Activated naive CD4-positive, alpha-beta T cell treated with anti-CD3 and anti-CD28 coated beads for 36 hours (primary cell): ENCODE data around the gene RHEBL1. TPM values are rescaled to one million over a fixed set of nuclear protein-coding genes. Genes with fewer than 3 reads are reported as not detected.

Experiments used
- CTCF ChIA-PET: fragments of 350-600 bp; sonication (Branson Sonifier 250); formaldehyde crosslinking; loops from one replicate; lab custom pipeline; 2021; ENCODE audit warnings: antibody characterized with exemption; lab: Charles Lee
- DNase-seq: peaks from one replicate; pipeline ENCODE4 v3.0.0-alpha.2; 2020
- H3K27ac Mint-ChIP-seq: one replicate; pipeline ENCODE4 v1.8.0; 2021; ENCODE audit warnings: mild to moderate bottlenecking, mixed read lengths
- H3K27me3 Mint-ChIP-seq: one replicate; pipeline ENCODE4 v1.8.0; 2021; ENCODE audit warnings: low read depth, mixed read lengths
- H3K36me3 Mint-ChIP-seq: one replicate; pipeline ENCODE4 v1.8.0; 2021; ENCODE audit warnings: low read depth, mixed read lengths
- H3K4me1 Mint-ChIP-seq: one replicate; pipeline ENCODE4 v1.8.0; 2021; ENCODE audit warnings: low read depth, mixed read lengths
- H3K4me3 Mint-ChIP-seq: one replicate; pipeline ENCODE4 v1.8.0; 2021; ENCODE audit warnings: mild to moderate bottlenecking, moderate library complexity, mixed read lengths
- H3K9me3 Mint-ChIP-seq: one replicate; pipeline ENCODE4 v1.8.0; 2021; ENCODE audit warnings: mixed read lengths
- intact Hi-C: fragments of 100-400 bp; cut with micrococcal nuclease; formaldehyde crosslinking; loops from one replicate; pipeline ENCODE4 v1.15.1; 2023
- total RNA-seq, 2 experiments: library from RNA; stranded (reverse); gene quantifications; one replicate each; pipeline ENCODE4 v1.2.3, GENCODE V29; 2021

Gene RHEBL1
- total RNA-seq = 10 to 100 TPM; 11.8 to 15.2 TPM

GRCh38 chr12:49069507-49070346 lies at the start of gene RHEBL1:
Gene RHEBL1, minus strand, starts transcription at chr12:49069979. Its CDS starts 194 bp downstream, at chr12:49069785.
- H3K36me3 Mint-ChIP-seq = peaks cover 9% of the 10 kb centered on the region
- H3K4me3 Mint-ChIP-seq = peak within 1 kb of the TSS; percentile 99
- intact Hi-C loops = loop anchor here (1.0 kb wide), 7 partner anchors 9 to 217 kb away; partner anchors contain the start of genes DDX23, KMT2D, LMBR1L and PRKAG1
- H3K27ac Mint-ChIP-seq = peak within 1 kb of the TSS; percentile 76
- H3K27me3 Mint-ChIP-seq = no peaks in the 10 kb centered on the region
- H3K9me3 Mint-ChIP-seq = no peaks in the 10 kb centered on the region
- CTCF ChIA-PET = interaction anchor here (0.7 to 1.8 kb wide), 10 partner anchors 11 to 216 kb away, joined by 3 to 11 read pairs (median 4); partner anchors contain the start of gene TUBA1B
- H3K4me1 Mint-ChIP-seq = peaks cover 12% of the 10 kb centered on the region
- peak; percentile 100 for DNase-seq

GRCh38 chr12:49111206-49111605 lies 41.4 kb upstream of the RHEBL1 start:
- DNase-seq = no peak
- peaks cover under 1% of the 10 kb centered on the region for H3K36me3 Mint-ChIP-seq
- peak overlapping the region; percentile 94 for H3K27ac Mint-ChIP-seq
- H3K27me3 Mint-ChIP-seq = no peaks in the 10 kb centered on the region
- CTCF ChIA-PET = interaction anchor here (0.6 to 16.6 kb wide), 11 partner anchors 8 to 124 kb away, joined by 3 to 209 read pairs (median 5); no protein-coding TSS in a partner anchor
- intact Hi-C loops = loop anchor here (1.0 kb wide), 2 partner anchors 19 to 77 kb away; no protein-coding TSS in a partner anchor
- peak overlapping the region; percentile 93 for H3K4me3 Mint-ChIP-seq
- peaks cover 36% of the 10 kb centered on the region for H3K4me1 Mint-ChIP-seq
- H3K9me3 Mint-ChIP-seq = no peaks in the 10 kb centered on the region

- H3K4me3 Mint-ChIP-seq = peak within 1 kb of the TSS; percentile 93
- peaks cover 37% of the 10 kb centered on the region for H3K4me1 Mint-ChIP-seq
- CTCF ChIA-PET = interaction anchor here (0.8 to 16.6 kb wide), 10 partner anchors 9 to 124 kb away, joined by 3 to 209 read pairs (median 5); no protein-coding TSS in a partner anchor
- H3K27me3 Mint-ChIP-seq = no peaks in the 10 kb centered on the region
- H3K9me3 Mint-ChIP-seq = no peaks in the 10 kb centered on the region
- H3K36me3 Mint-ChIP-seq = peaks cover 2% of the 10 kb centered on the region
- H3K27ac Mint-ChIP-seq = peak within 1 kb of the TSS; percentile 94
- intact Hi-C loops = loop anchor here (1.0 kb wide), 7 partner anchors 20 to 155 kb away; partner anchors contain the start of genes PRKAG1 and TUBA1C
- peak; percentile 98 for DNase-seq
Measured at GRCh38 chr12:49110464-49111155, 40.8 kb upstream of the RHEBL1 start, which contains the start of gene LMBR1L. Gene LMBR1L, minus strand, starts transcription at chr12:49110847. Its CDS starts 292 bp downstream, at chr12:49110555.

- CTCF ChIA-PET = interaction anchor here (0.7 to 16.6 kb wide), 10 partner anchors 10 to 122 kb away, joined by 3 to 209 read pairs (median 6); no protein-coding TSS in a partner anchor
- Mint-ChIP-seq H3K36me3 (peaks cover 2% of the 10 kb centered on the region), H3K9me3 (no peaks in the 10 kb centered on the region), H3K27me3 (no peaks in the 10 kb centered on the region), H3K27ac (peak overlapping the region; percentile 94), H3K4me1 (peaks cover 37% of the 10 kb centered on the region), H3K4me3 (peak overlapping the region; percentile 93)
- DNase-seq = peak; percentile 36
- intact Hi-C loops = loop anchor here (1.0 kb wide), 5 partner anchors 22 to 155 kb away; partner anchors contain the start of genes PRKAG1 and TUBA1C
Measured at GRCh38 chr12:49109641-49110463, 40.1 kb upstream of the RHEBL1 start.

GRCh38 chr12:49108958-49109404 lies 39.2 kb upstream of the RHEBL1 start:
- peaks cover 37% of the 10 kb centered on the region for H3K4me1 Mint-ChIP-seq
- H3K36me3 Mint-ChIP-seq = peaks cover 2% of the 10 kb centered on the region
- peak overlapping the region; percentile 93 for H3K4me3 Mint-ChIP-seq
- H3K27ac Mint-ChIP-seq = no peak overlapping the region
- CTCF ChIA-PET = interaction anchor here (0.8 to 16.6 kb wide), 7 partner anchors 10 to 126 kb away, joined by 3 to 209 read pairs (median 10); no protein-coding TSS in a partner anchor
- H3K9me3 Mint-ChIP-seq = no peaks in the 10 kb centered on the region
- DNase-seq = no peak
- intact Hi-C loops = no loop called here
- no peaks in the 10 kb centered on the region for H3K27me3 Mint-ChIP-seq

GRCh38 chr12:49105504-49106084 lies 35.8 kb upstream of the RHEBL1 start:
- H3K9me3 Mint-ChIP-seq = no peaks in the 10 kb centered on the region
- peaks cover 2% of the 10 kb centered on the region for H3K36me3 Mint-ChIP-seq
- H3K4me1 Mint-ChIP-seq = peaks cover 32% of the 10 kb centered on the region
- DNase-seq = no peak
- H3K27ac Mint-ChIP-seq = no peak overlapping the region
- H3K27me3 Mint-ChIP-seq = no peaks in the 10 kb centered on the region
- CTCF ChIA-PET = interaction anchor here (1.2 to 16.6 kb wide), 5 partner anchors 9 to 25 kb away, joined by 3 to 209 read pairs (median 4); partner anchors contain the start of gene DHH
- no peak overlapping the region for H3K4me3 Mint-ChIP-seq
- intact Hi-C loops = no loop called here

- H3K27ac Mint-ChIP-seq = no peak overlapping the region
- CTCF ChIA-PET = interaction anchor here (0.9 to 16.6 kb wide), 8 partner anchors 8 to 42 kb away, joined by 3 to 209 read pairs (median 4); partner anchors contain the start of gene DHH
- DNase-seq = no peak
- H3K4me3 Mint-ChIP-seq = no peak overlapping the region
- H3K9me3 Mint-ChIP-seq = no peaks in the 10 kb centered on the region
- no peaks in the 10 kb centered on the region for H3K27me3 Mint-ChIP-seq
- H3K4me1 Mint-ChIP-seq = peaks cover 30% of the 10 kb centered on the region
- intact Hi-C loops = no loop called here
- peaks cover 2% of the 10 kb centered on the region for H3K36me3 Mint-ChIP-seq
Measured at GRCh38 chr12:49104822-49105221, 35.0 kb upstream of the RHEBL1 start.

- Mint-ChIP-seq H3K27me3 (peaks cover 4% of the 10 kb centered on the region), H3K4me3 (no peak overlapping the region), H3K27ac (no peak overlapping the region)
Measured at GRCh38 chr12:49100380-49100779, 30.6 kb upstream of the RHEBL1 start.

GRCh38 chr12:49098703-49099102 lies 28.9 kb upstream of the RHEBL1 start:
- Mint-ChIP-seq H3K9me3 (no peaks in the 10 kb centered on the region), H3K4me3 (no peak overlapping the region), H3K36me3 (peaks cover 4% of the 10 kb centered on the region), H3K27me3 (peaks cover 14% of the 10 kb centered on the region), H3K27ac (no peak overlapping the region), H3K4me1 (peaks cover 4% of the 10 kb centered on the region)
- intact Hi-C loops = loop anchor here (1.0 kb wide), 2 partner anchors 10 to 34 kb away; no protein-coding TSS in a partner anchor
- no peak for DNase-seq
- CTCF ChIA-PET = interaction anchor here (0.7 to 16.6 kb wide), 22 partner anchors 8 to 246 kb away, joined by 3 to 209 read pairs (median 5); partner anchors contain the start of genes DDN, KMT2D, LMBR1L and RHEBL1

More at GRCh38 chr12:49100380-49100779, 30.6 kb upstream of the RHEBL1 start:
- intact Hi-C loops = no loop called here
- CTCF ChIA-PET = interaction anchor here (0.8 to 16.6 kb wide), 8 partner anchors 8 to 135 kb away, joined by 3 to 209 read pairs (median 22); partner anchors contain the start of gene LMBR1L
- DNase-seq = no peak
- H3K4me1 Mint-ChIP-seq = no peaks in the 10 kb centered on the region
- peaks cover 2% of the 10 kb centered on the region for H3K36me3 Mint-ChIP-seq
- no peaks in the 10 kb centered on the region for H3K9me3 Mint-ChIP-seq

GRCh38 chr12:49098035-49098451 lies 28.3 kb upstream of the RHEBL1 start:
- Mint-ChIP-seq H3K4me3 (no peak overlapping the region), H3K4me1 (peaks cover 10% of the 10 kb centered on the region), H3K36me3 (peaks cover 4% of the 10 kb centered on the region), H3K27ac (no peak overlapping the region), H3K27me3 (peaks cover 21% of the 10 kb centered on the region), H3K9me3 (no peaks in the 10 kb centered on the region)
- intact Hi-C loops = loop anchor here (1.0 kb wide), 2 partner anchors 10 to 34 kb away; no protein-coding TSS in a partner anchor
- peak; percentile 76 for DNase-seq
- CTCF ChIA-PET = interaction anchor here (0.7 to 16.6 kb wide), 21 partner anchors 9 to 245 kb away, joined by 3 to 209 read pairs (median 5); partner anchors contain the start of genes DDN, KMT2D, LMBR1L and RHEBL1
